Thoracic aorta (tissue), 2 donors: ENCODE results near the gene GLT8D1. TPM values are rescaled to one million over a fixed set of nuclear protein-coding genes. Genes with fewer than 3 reads are reported as not detected.

Source experiments
- ATAC-seq: fragments of 150-250 bp; one replicate; pipeline ENCODE4 v1.8.0; 2017; ENCODE audit warnings: low read depth; ENCODE audit not compliant: insufficient number of reproducible peaks, low FRiP score
- DNase-seq: peaks from one replicate; pipeline ENCODE4 v3.0.0-alpha.2; 2020; ENCODE audit warnings: low spot score
- H3K27ac ChIP-seq, 2 donors: fragments of 200-600 bp; sonication (generic); 1 replicate in 1 of 2; 2 replicates in 1 of 2; pipeline ENCODE4 v1.5.1; 2016; ENCODE audit warnings: mild to moderate bottlenecking in 2 of 2, moderate library complexity in 2 of 2
- H3K27me3 ChIP-seq: fragments of 200-600 bp; sonication (generic); replicated peaks from 2 replicates; pipeline ENCODE4 v1.6.0; 2016; ENCODE audit warnings: mild to moderate bottlenecking; ENCODE audit not compliant: insufficient read depth
- H3K36me3 ChIP-seq: fragments of 200-600 bp; sonication (generic); one replicate; pipeline ENCODE4 v1.5.1; 2016
- H3K4me1 ChIP-seq, 2 donors: fragments of 200-600 bp; sonication (generic); 1 replicate in 1 of 2; 2 replicates in 1 of 2; pipeline versions ENCODE4 v1.5.1 to v1.6.0; 2016; ENCODE audit warnings: low read depth in 2 of 2, mild to moderate bottlenecking in 1 of 2; ENCODE audit not compliant: control insufficient read depth in 1 of 2
- H3K4me3 ChIP-seq: fragments of 200-600 bp; sonication (generic); 2 replicates; pipeline ENCODE4 v1.5.1; 2016; ENCODE audit warnings: mild to moderate bottlenecking
- H3K9me3 ChIP-seq: fragments of 200-600 bp; sonication (generic); 2 replicates; pipeline ENCODE4 v1.5.1; 2016
- CTCF ChIP-seq: fragments of 200-600 bp; sonication (generic); IDR thresholded peaks from one replicate; pipeline ENCODE4 v1.5.1; 2019; ENCODE audit warnings: antibody characterized with exemption
- total RNA-seq, 2 donors: library from RNA; depleted of rRNA; stranded (reverse); fragments of >200 nt; gene quantifications; one replicate each; pipeline versions ENCODE4 v1.1.0 to v1.2.3, GENCODE V29; 2016

GLT8D1 gene
- total RNA-seq, 2 donors from 2014 or later = 54.4 to 64.6 TPM

- no peak for ATAC-seq
These were observed 767 bp downstream of the GLT8D1 start for GRCh38 chr3:52704611-52705437.

GRCh38 chr3:52703341-52703740, 2.2 kb downstream of the GLT8D1 start:
- H3K4me1 ChIP-seq = peaks cover 15 to 47% of the 10 kb centered on the region in 2 donors
- DNase-seq = no peak
- no peak overlapping the region for H3K4me3 ChIP-seq
- H3K27me3 ChIP-seq = no peaks in the 10 kb centered on the region
- no peak for TF ChIP-seq CTCF
- no peak for ATAC-seq
- H3K36me3 ChIP-seq = no peaks in the 10 kb centered on the region
- H3K27ac ChIP-seq = no peak overlapping the region
- H3K9me3 ChIP-seq = no peaks in the 10 kb centered on the region

More at GRCh38 chr3:52704611-52705437, 767 bp downstream of the GLT8D1 start:
- Histone ChIP-seq H3K27me3 (no peaks in the 10 kb centered on the region), H3K36me3 (peaks cover 9% of the 10 kb centered on the region), H3K27ac (peak overlapping the region; percentile 85 to 90), H3K4me3 (peak overlapping the region; percentile 78), H3K9me3 (no peaks in the 10 kb centered on the region), H3K4me1 (peaks cover 15 to 47% of the 10 kb centered on the region in 2 donors)
- DNase-seq = no peak
- no peak for TF ChIP-seq CTCF

- Histone ChIP-seq H3K36me3 (peaks cover 48% of the 10 kb centered on the region), H3K27ac (no peak overlapping the region), H3K9me3 (no peaks in the 10 kb centered on the region), H3K4me3 (no peak overlapping the region), H3K27me3 (no peaks in the 10 kb centered on the region), H3K4me1 (peaks cover 0 to 7% of the 10 kb centered on the region in 2 donors)
- ATAC-seq (no peak), DNase-seq (no peak)
- TF ChIP-seq CTCF = no peak
These were observed 8.0 kb downstream of the GLT8D1 start for GRCh38 chr3:52697632-52697965.

- DNase-seq = no peak
- H3K27ac ChIP-seq = no peak overlapping the region
- ATAC-seq = no peak
- no peak for TF ChIP-seq CTCF
- peaks cover 0 to 4% of the 10 kb centered on the region in 2 donors for H3K4me1 ChIP-seq
- H3K36me3 ChIP-seq = peaks cover 53% of the 10 kb centered on the region
- no peak overlapping the region for H3K4me3 ChIP-seq
- H3K27me3 ChIP-seq = no peaks in the 10 kb centered on the region
- H3K9me3 ChIP-seq = no peaks in the 10 kb centered on the region
These were observed 8.6 kb downstream of the GLT8D1 start for GRCh38 chr3:52696830-52697631.
